ENCODE measurements around the gene RTN4R. TPM values are rescaled to one million over a fixed set of nuclear protein-coding genes. Genes with fewer than 3 reads are reported as not detected.

Gene RTN4R
- total and polyA plus RNA-seq, 2 experiments from 2014 or later: 5.2 to 5.3 TPM

DNA sequence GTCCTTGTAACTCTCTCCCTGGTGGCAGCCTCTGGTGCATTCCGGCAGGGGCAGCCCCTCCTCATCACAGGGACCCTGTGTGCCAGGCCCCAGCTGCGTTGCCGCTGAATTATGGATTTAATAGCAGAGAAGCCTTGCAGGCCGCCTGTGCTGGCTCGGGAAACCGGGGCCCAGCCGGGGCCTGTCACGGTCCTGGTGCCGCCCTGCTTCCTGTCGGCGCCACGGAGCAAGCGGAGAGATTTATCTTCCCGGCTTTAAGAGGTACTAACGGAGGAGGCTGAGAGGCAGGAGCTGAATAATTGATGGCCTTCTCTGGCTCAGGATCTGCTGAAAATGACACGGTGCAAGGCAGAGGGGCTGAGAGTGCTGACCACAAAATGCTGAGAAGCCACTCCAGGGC lies 63.3 kb downstream of the RTN4R start:
- DNase-seq (ENCODE audit: low read depth in 1 of 2, low spot score in 1 of 2): peak in 1 of 2 donors; percentile 65
- H3K4me1 ChIP-seq (ENCODE audit: low read depth): peaks cover 45% of the 10 kb centered on the region
- TF ChIP-seq, protein P1, sequence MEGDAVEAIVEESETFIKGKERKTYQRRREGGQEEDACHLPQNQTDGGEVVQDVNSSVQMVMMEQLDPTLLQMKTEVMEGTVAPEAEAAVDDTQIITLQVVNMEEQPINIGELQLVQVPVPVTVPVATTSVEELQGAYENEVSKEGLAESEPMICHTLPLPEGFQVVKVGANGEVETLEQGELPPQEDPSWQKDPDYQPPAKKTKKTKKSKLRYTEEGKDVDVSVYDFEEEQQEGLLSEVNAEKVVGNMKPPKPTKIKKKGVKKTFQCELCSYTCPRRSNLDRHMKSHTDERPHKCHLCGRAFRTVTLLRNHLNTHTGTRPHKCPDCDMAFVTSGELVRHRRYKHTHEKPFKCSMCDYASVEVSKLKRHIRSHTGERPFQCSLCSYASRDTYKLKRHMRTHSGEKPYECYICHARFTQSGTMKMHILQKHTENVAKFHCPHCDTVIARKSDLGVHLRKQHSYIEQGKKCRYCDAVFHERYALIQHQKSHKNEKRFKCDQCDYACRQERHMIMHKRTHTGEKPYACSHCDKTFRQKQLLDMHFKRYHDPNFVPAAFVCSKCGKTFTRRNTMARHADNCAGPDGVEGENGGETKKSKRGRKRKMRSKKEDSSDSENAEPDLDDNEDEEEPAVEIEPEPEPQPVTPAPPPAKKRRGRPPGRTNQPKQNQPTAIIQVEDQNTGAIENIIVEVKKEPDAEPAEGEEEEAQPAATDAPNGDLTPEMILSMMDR (IDR thresholded peaks at IDR 0.05; ENCODE audit: low read depth, low read length): no peak
- H3K36me3 ChIP-seq: no peaks in the 10 kb centered on the region
- H3K9me3 ChIP-seq (ENCODE audit: low read depth): no peaks in the 10 kb centered on the region
- H3K4me3 ChIP-seq: no peak overlapping the region
- peak overlapping the region; percentile 73 for H3K27ac ChIP-seq
- peaks cover under 1% of the 10 kb centered on the region for H3K27me3 ChIP-seq

DNA sequence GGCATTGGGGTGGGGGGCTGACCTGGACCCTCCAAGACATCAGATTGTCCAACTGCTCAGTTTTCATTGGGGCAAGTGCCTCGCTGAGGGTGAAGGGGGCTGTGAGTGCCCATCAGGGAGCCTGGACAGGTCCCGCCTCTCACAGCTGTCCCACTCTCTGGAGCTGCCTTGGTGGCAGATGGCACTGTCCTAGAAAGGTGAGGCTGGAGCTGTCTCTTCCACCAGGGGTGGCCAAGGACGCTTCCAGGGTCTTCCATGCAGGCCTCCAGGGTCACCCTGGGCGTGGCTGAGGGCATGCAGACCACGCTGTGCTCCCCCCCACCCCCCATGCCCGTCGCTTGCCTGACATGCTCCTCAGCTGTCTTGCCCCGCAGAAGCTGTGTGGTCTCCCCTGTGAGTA lies 63.8 kb downstream of the RTN4R start:
- no peak overlapping the region for H3K4me3 ChIP-seq
- TF ChIP-seq, protein P1 (IDR thresholded peaks at IDR 0.05; ENCODE audit: low read depth, low read length): no peak

DNA sequence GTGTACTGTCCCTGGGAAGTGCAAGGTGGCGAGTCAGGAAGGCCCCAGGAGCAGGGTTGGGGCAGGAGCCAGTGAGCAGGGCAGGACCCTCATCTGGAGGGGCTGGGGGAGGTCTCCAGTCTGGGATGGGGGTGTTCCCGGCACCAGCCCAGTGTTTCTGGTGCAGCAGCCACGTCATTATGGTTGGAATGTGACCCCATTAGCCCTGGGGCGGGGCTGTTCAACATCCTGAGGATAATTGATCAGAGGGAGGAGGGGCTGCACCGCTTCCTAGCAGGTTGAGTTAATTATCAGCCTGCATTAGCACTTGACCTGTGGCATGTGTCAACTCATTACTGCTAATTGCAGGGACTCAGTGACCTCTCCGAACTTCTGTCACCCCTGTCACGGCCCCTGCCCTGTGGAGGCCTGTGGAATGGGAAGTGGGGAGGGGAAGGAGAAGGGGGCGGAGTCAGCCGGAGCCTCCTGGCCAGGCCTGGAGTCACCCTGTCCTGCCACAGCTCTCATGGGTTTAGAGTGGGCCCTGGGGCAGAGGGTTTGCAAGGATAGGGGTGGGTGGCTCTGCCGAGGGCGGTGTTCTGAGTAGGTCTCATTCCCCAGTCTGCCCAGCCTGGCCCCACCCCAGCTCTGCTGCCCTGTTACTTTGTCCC lies 64.4 kb downstream of the RTN4R start:
- peak in 1 of 2 donors; percentile 46 for DNase-seq (ENCODE audit: low read depth in 1 of 2, low spot score in 1 of 2)
- H3K4me3 ChIP-seq: no peak overlapping the region
- peaks cover 45% of the 10 kb centered on the region for H3K4me1 ChIP-seq (ENCODE audit: low read depth)
- peak overlapping the region; percentile 75 for H3K27ac ChIP-seq
- no peaks in the 10 kb centered on the region for H3K9me3 ChIP-seq (ENCODE audit: low read depth)
- no peaks in the 10 kb centered on the region for H3K36me3 ChIP-seq
- peaks cover 6% of the 10 kb centered on the region for H3K27me3 ChIP-seq
- TF ChIP-seq, protein P1 (IDR thresholded peaks at IDR 0.05; ENCODE audit: low read depth, low read length): no peak

More for the DNA sequence above, 63.8 kb downstream of the RTN4R start:
- Histone ChIP-seq H3K36me3 (no peaks in the 10 kb centered on the region), H3K27me3 (peaks cover 6% of the 10 kb centered on the region), H3K9me3 (ENCODE audit: low read depth) (no peaks in the 10 kb centered on the region), H3K27ac (peak overlapping the region; percentile 73), H3K4me1 (ENCODE audit: low read depth) (peaks cover 45% of the 10 kb centered on the region)
- no peak for DNase-seq (ENCODE audit: low read depth in 1 of 2, low spot score in 1 of 2)

DNA sequence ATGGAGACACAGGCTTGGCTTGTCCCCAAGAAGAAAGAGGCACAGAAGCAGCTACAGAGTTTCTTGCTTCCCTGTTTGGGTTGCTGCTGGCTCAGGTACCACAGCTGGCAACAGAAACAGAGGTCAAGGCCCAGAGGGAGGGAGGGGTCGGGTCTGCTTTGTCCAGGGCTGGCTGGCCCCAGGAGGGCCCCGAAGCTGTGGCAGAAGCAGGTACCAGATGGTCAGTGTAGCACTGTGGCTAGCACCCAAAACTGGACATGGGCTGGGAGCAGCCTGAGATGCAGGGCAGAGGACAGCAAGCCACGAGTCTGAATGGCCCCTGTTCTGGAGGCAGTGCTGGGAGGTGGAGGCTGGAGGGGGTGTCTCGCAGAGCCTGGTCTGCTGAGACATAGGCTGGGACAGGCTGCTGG lies 65.0 kb downstream of the RTN4R start:
- peaks cover 6% of the 10 kb centered on the region for H3K27me3 ChIP-seq
- peaks cover 45% of the 10 kb centered on the region for H3K4me1 ChIP-seq (ENCODE audit: low read depth)
- no peak overlapping the region for H3K4me3 ChIP-seq
- TF ChIP-seq, protein P1 (IDR thresholded peaks at IDR 0.05; ENCODE audit: low read depth, low read length): no peak
- H3K27ac ChIP-seq: peak overlapping the region; percentile 75
- no peak for DNase-seq (ENCODE audit: low read depth in 1 of 2, low spot score in 1 of 2)
- no peaks in the 10 kb centered on the region for H3K9me3 ChIP-seq (ENCODE audit: low read depth)
- H3K36me3 ChIP-seq: no peaks in the 10 kb centered on the region

DNA sequence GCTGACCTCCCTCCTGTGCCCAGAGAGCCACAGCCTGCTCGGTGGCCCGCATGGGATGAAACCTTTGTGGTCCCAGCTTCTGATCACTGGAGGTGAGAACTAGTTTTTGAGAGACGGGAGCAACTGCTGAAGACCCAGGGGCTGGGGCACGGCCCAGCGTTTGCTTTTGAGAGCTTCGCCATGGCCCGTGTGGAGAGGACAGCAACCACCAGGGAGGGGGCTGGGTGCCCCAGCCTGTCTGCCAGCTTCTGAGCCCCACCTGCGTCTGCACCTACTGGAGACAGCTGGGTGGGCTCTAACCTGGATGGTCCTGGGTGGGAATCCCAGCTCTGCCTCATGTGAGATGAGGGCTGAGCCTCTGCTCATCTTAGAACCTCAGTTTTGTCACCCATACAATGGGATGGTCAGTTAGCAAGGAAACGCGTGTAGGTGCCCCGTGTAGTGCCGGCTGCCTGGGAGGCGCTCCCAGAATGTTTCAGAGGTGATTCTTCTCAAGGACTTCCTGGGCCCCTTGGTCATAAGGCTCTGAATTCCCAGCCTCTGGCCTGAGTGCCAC lies 66.2 kb downstream of the RTN4R start:
- no peak for DNase-seq (ENCODE audit: low read depth in 1 of 2, low spot score in 1 of 2)
- Histone ChIP-seq H3K4me3 (no peak overlapping the region), H3K27me3 (peaks cover 6% of the 10 kb centered on the region), H3K4me1 (ENCODE audit: low read depth) (peaks cover 39% of the 10 kb centered on the region), H3K9me3 (ENCODE audit: low read depth) (no peaks in the 10 kb centered on the region), H3K36me3 (no peaks in the 10 kb centered on the region), H3K27ac (no peak overlapping the region)
- TF ChIP-seq, protein P1 (IDR thresholded peaks at IDR 0.05; ENCODE audit: low read depth, low read length): no peak
